K562 (cell line): ENCODE results near the gene ZKSCAN3. TPM values are rescaled to one million over a fixed set of nuclear protein-coding genes. Genes with fewer than 3 reads are reported as not detected.
A peak's percentile ranks its signal among the peaks of the same experiment; 100 is the strongest.

ENCODE experiments used
- CCNT2 ChIP-seq: IDR thresholded peaks from 2 replicates; pipeline ENCODE4 v1.6.1; 2011; ENCODE audit warnings: borderline replicate concordance, low read depth, mild to moderate bottlenecking, moderate library complexity, mixed read lengths, low read length; ENCODE audit not compliant: insufficient read length; ENCODE audit errors: extremely low read depth
- ETV1 ChIP-seq: fragments of 450-650 bp; conservative IDR thresholded peaks from 2 replicates; pipeline ENCODE4 v1.6.1; 2016; ENCODE audit warnings: missing genetic modification characterization, control low read depth, low read depth, missing compliant biosample characterization
- FOXJ2 ChIP-seq: fragments of 200-800 bp; sonication (Bioruptor generic); IDR thresholded peaks from 2 replicates; pipeline ENCODE4 v1.6.1; 2016; ENCODE audit warnings: missing genetic modification characterization, missing compliant biosample characterization
- HDAC1 ChIP-seq, 2 experiments: fragments of 450-650 bp; IDR thresholded peaks; 2 replicates each; pipeline ENCODE4 v1.6.1; 2016 to 2017; ENCODE audit warnings: inconsistent platforms in 1 of 2, mild to moderate bottlenecking in 1 of 2, moderate library complexity in 1 of 2
- HMGXB4 ChIP-seq: sonication (generic); formaldehyde crosslinking; IDR thresholded peaks from 2 replicates; pipeline ENCODE4 v1.8.1; 2023; ENCODE audit warnings: mild to moderate bottlenecking, missing genetic modification reagents
- JUNB ChIP-seq: fragments of 450-650 bp; formaldehyde crosslinking; conservative IDR thresholded peaks from 2 replicates; pipeline ENCODE4 v1.4.0; 2020; ENCODE audit warnings: mild to moderate bottlenecking
- KAT2B ChIP-seq: IDR thresholded peaks from one replicate; pipeline ENCODE4 v1.6.1; 2012; ENCODE audit warnings: low read depth, mild to moderate bottlenecking, control low read depth, inconsistent platforms, low read length, moderate library complexity
- KHSRP ChIP-seq: fragments of 450-650 bp; IDR thresholded peaks from 2 replicates; pipeline ENCODE4 v1.6.1; 2017
- KLF1 ChIP-seq: fragments of 450-650 bp; IDR thresholded peaks from 2 replicates; pipeline ENCODE4 v1.6.1; 2016; ENCODE audit warnings: missing genetic modification characterization, missing compliant biosample characterization
- MXI1 ChIP-seq: IDR thresholded peaks from 2 replicates; pipeline ENCODE4 v1.6.1; 2011; ENCODE audit warnings: low read depth, mild to moderate bottlenecking, improper control_type of control experiment, low read length
- PATZ1 ChIP-seq: fragments of 250-450 bp; sonication (Bioruptor Pico); IDR thresholded peaks from 2 replicates; pipeline ENCODE4 v1.5.0; 2020; ENCODE audit warnings: mild to moderate bottlenecking, borderline replicate concordance
- PCBP1 ChIP-seq: fragments of 200-400 bp; formaldehyde crosslinking; IDR thresholded peaks from 2 replicates; pipeline ENCODE4 v1.6.1; 2018; ENCODE audit warnings: mild to moderate bottlenecking, low read depth, low read length; ENCODE audit not compliant: poor library complexity, severe bottlenecking
- SAFB2 ChIP-seq: fragments of 200-400 bp; formaldehyde crosslinking; IDR thresholded peaks from 2 replicates; pipeline ENCODE4 v1.6.1; 2018; ENCODE audit warnings: borderline replicate concordance, low read length, low read depth, moderate library complexity; ENCODE audit not compliant: severe bottlenecking
- SMAD4 ChIP-seq: fragments of 250-450 bp; sonication (Bioruptor Pico); conservative IDR thresholded peaks from 2 replicates; pipeline ENCODE4 v1.8.0; 2021; ENCODE audit warnings: inconsistent platforms, mild to moderate bottlenecking, moderate library complexity
- SNRNP70 ChIP-seq: fragments of 200-400 bp; formaldehyde crosslinking; optimal IDR thresholded peaks from 2 replicates; pipeline ENCODE3; 2017; ENCODE audit warnings: low read depth, low read length
- STAG1 ChIP-seq: sonication (generic); formaldehyde crosslinking; IDR thresholded peaks from 2 replicates; pipeline ENCODE4 v1.5.0; 2020; ENCODE audit warnings: missing genetic modification reagents, borderline replicate concordance
- SUPT5H ChIP-seq: fragments of 450-650 bp; IDR thresholded peaks from 2 replicates; pipeline ENCODE4 v1.6.1; 2016
- TAF1 ChIP-seq: IDR thresholded peaks from 2 replicates; pipeline ENCODE4 v1.6.1; 2011; ENCODE audit warnings: mild to moderate bottlenecking, low read length, moderate library complexity; ENCODE audit not compliant: insufficient read depth, control insufficient read depth, severe bottlenecking; ENCODE audit errors: extremely low read depth
- TBL1XR1 ChIP-seq, 2 experiments: IDR thresholded peaks; 2 replicates each; pipeline ENCODE4 v1.6.1; 2012; ENCODE audit warnings: improper control_type of control experiment in 2 of 2, low read length in 2 of 2, mild to moderate bottlenecking in 1 of 2
- TBP ChIP-seq: optimal IDR thresholded peaks from 2 replicates; pipeline ENCODE3; 2011; ENCODE audit warnings: low read depth, low read length, improper control_type of control experiment
- ZBTB17 ChIP-seq: fragments of 450-650 bp; formaldehyde crosslinking; IDR thresholded peaks from 2 replicates; pipeline ENCODE4 v1.4.0; 2020; ENCODE audit warnings: mild to moderate bottlenecking
- polyA plus RNA-seq, 8 experiments: library from polyadenylated mRNA; depleted of rRNA in 4 of 8; stranded (reverse) in 5 of 8; unstranded in 3 of 8; fragments of >200 nt; fragmentation: Nextera tagmentation in 2 of 8; fragmentation: Illumina TruSeq in 1 of 8; extraction: Ambion mirVana in 2 of 8; extraction: Trizol in 1 of 8; gene quantifications; 2 replicates each; pipeline versions ENCODE4 v1.2.1 to v1.2.3, GENCODE V29; 2011 to 2014; ENCODE audit warnings: inconsistent platforms in 1 of 8, missing spikeins in 1 of 8
- total RNA-seq, 7 experiments: library from RNA; depleted of rRNA in 6 of 7; stranded (reverse); fragments of >200 nt in 6 of 7; fragmentation: Illumina TruSeq in 2 of 7; extraction: Trizol in 2 of 7; gene quantifications; 2 replicates each; pipeline versions ENCODE4 v1.2.1 to v1.2.3, GENCODE V29; 2011 to 2021; ENCODE audit warnings: low replicate concordance in 1 of 7

The ZKSCAN3 gene
- total and polyA plus RNA-seq, 9 of the 15 experiments (the other 6 are each of a cell fraction or from before 2014, with no cell fraction given), result 3.0 to 12.4 (median 10.2) TPM

GRCh38 chr6:28336284-28337120 lies 13.2 kb upstream of the ZKSCAN3 start (continued):
- TF ChIP-seq STAG1 (no peak), PATZ1 (CRISPR knock-in tag) (peak; percentile 72), MXI1 (peak; percentile 44; the same call in 1 of the 2 replicates), SUPT5H (no peak; the same call in 1 of the 2 replicates), KLF1 (tag) (0 out of 2 replicates have a peak, but pooled peaks have one; percentile 52), SMAD4 (CRISPR knock-in tag) (peak; percentile 3), SNRNP70 (no peak), TAF1 (peak; percentile 49), SAFB2 (no peak), KHSRP (0 out of 2 replicates have a peak, but pooled peaks have one; percentile 39), JUNB (0 out of 2 replicates have a peak, but pooled peaks have one; percentile 46), HMGXB4 (CRISPR knock-in tag) (no peak), KAT2B (no peak), TBL1XR1 (IDR thresholded peaks at IDR 0.05; ENCODE audit: low read length in 2 of 2) (peak in 1 of 2 experiments; percentile 77; a peak in 2 of 4 replicates), PCBP1 (no peak), ETV1 (tag) (peak; percentile 44), HDAC1 (IDR thresholded peaks at IDR 0.05) (peak in 1 of 2 experiments; percentile 27; a peak in 1 of 4 replicates), ZBTB17 (CRISPR knock-in tag) (peak; percentile 92), TBP (peak; percentile 67), CCNT2 (peak; percentile 8), FOXJ2 (tag) (peak; percentile 80; the same call in 1 of the 2 replicates)
